ENCODE data around the gene FIZ1.

The FIZ1 gene

DNA sequence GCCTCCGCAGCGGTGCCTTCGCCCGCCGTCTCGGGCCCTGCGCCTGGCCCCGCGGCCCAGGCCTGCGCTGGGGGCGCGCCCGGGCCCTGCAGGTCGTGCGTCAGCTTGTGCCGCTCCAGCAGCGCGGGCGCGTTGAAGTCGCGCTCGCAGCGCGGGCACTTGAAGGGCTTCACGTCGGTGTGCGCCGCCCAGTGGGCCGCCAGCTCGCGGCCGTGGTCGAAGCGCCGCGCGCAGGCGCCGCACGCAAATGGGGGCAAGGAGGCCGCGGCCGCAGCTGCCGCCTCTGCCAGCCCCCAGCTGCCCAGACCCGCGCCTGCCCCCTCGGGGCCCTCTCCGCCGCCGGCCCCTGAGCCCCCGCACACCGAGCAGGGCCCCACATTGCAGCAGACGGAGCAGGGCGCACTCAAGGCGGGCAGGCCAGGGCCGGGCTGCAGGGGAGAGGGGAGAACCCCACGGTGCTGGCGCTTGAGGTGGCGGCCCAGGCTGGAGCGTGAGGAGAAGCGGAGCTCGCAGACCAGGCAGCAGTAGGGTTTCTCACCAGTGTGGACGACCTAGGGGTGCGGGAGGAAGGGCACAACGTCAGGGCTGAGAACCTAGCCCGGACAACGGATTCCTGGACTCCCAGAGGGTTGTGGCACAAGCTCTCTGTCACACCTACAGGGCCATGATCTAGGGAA, 6.1 kb downstream of the FIZ1 start:
- Histone ChIP-seq H3K4me2 (ENCODE audit: low read depth, low read length) (no peak overlapping the region), H3K9me3 (replicated peaks; ENCODE audit: insufficient read depth, low read length) (no peaks in the 10 kb centered on the region), H3K4me1 (ENCODE audit: low read length) (no peaks in the 10 kb centered on the region), H3K4me3 (ENCODE audit: low read length) (no peak overlapping the region), H4K20me1 (ENCODE audit: insufficient read depth, low read length) (no peaks in the 10 kb centered on the region), H3K36me3 (replicated peaks; ENCODE audit: insufficient read depth, low read length) (no peaks in the 10 kb centered on the region), H3K9ac (ENCODE audit: low read length) (no peak overlapping the region), H3K79me2 (ENCODE audit: low read length) (no peaks in the 10 kb centered on the region), H3K27me3 (replicated peaks; ENCODE audit: insufficient read depth, low read length) (peaks cover 18% of the 10 kb centered on the region), H3K9me2 (replicated peaks; ENCODE audit: insufficient read depth, low read length) (no peaks in the 10 kb centered on the region), H3F3A (ENCODE audit: insufficient read depth, low read length) (no peaks in the 10 kb centered on the region), H3K27ac (ENCODE audit: low read length) (no peak overlapping the region), H2AFZ (ENCODE audit: low read length) (no peak overlapping the region)
- DNase-seq: no peak
- no peak for TF ChIP-seq CTCF (IDR thresholded peaks at IDR 0.05; ENCODE audit: low read length)
- no peak for TF ChIP-seq EZH2 (optimal IDR thresholded peaks at IDR 0.05; ENCODE audit: low read depth, low read length)

DNA sequence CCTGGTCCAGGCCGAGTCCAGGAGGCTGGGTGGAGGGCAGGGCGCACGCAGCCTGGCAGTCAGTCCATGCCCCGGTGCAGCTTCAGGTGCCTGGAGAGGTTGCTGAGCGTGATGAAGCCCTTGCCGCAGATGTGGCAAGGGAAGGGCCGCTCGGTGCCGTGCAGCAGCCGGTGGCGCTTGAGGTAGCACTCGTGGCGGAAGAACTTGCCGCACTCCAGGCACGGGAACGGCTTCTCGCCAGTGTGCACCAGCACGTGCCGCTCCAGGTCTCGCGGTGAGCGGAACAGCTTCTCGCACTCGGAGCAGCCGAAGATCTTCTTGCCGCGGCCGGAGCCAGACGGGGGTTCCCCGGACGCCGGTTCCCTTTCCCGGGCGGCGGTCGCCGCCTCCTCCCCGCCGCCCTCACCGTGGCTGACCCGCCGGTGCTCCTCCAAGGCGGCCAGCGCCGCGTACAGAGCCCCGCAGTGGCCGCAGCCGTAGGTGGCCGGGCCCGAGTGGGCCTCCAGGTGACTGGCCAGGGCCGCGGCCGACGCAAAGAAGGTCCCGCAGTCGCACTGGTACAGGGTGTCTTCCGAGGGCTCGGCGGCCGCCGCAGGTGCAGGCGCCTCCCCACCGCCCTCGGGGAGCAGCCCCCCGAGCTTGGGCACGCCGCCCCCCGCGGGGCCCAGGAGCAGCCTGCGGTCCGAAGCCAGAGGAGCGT, 6.8 kb downstream of the FIZ1 start:
- no peak overlapping the region for H3K4me3 ChIP-seq (ENCODE audit: low read length)
- no peak overlapping the region for H3K27ac ChIP-seq (ENCODE audit: low read length)
- no peaks in the 10 kb centered on the region for H3K9me2 ChIP-seq (replicated peaks; ENCODE audit: insufficient read depth, low read length)
- peaks cover 18% of the 10 kb centered on the region for H3K27me3 ChIP-seq (replicated peaks; ENCODE audit: insufficient read depth, low read length)
- H4K20me1 ChIP-seq (ENCODE audit: insufficient read depth, low read length): no peaks in the 10 kb centered on the region
- no peak overlapping the region for H2AFZ ChIP-seq (ENCODE audit: low read length)
- TF ChIP-seq EZH2phosphoT487 (IDR thresholded peaks at IDR 0.05; ENCODE audit: low read length): no peak
- TF ChIP-seq EZH2 (optimal IDR thresholded peaks at IDR 0.05; ENCODE audit: low read depth, low read length): no peak
- TF ChIP-seq CTCF (IDR thresholded peaks at IDR 0.05; ENCODE audit: low read length): no peak
- no peaks in the 10 kb centered on the region for H3K79me2 ChIP-seq (ENCODE audit: low read length)
- no peaks in the 10 kb centered on the region for H3K36me3 ChIP-seq (replicated peaks; ENCODE audit: insufficient read depth, low read length)
- no peaks in the 10 kb centered on the region for H3K9me3 ChIP-seq (replicated peaks; ENCODE audit: insufficient read depth, low read length)
- no peaks in the 10 kb centered on the region for H3F3A ChIP-seq (ENCODE audit: insufficient read depth, low read length)
- DNase-seq: no peak
- no peak overlapping the region for H3K9ac ChIP-seq (ENCODE audit: low read length)
- no peak overlapping the region for H3K4me2 ChIP-seq (ENCODE audit: low read depth, low read length)
- no peaks in the 10 kb centered on the region for H3K4me1 ChIP-seq (ENCODE audit: low read length)

DNA sequence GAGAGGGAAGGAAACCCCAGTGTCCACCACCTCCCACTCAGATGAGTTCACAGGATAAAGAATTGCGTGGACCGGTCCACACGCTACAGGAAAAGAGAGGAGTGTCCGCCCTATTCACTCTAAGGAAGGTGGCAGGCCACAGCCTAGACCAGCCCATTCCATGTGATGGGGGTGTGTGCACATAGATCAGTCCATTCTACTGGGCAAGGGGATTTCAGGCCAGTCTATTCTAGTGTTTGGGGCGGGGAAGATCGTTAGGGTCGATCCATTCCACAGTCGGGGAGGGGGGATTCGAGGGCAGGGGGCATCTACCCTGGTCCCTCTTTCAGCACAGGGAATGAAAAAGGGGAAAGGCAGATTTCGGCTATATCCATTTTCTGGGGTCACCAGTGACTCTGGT, 7.8 kb downstream of the FIZ1 start:
- no peaks in the 10 kb centered on the region for H3F3A ChIP-seq (ENCODE audit: insufficient read depth, low read length)
- H3K4me1 ChIP-seq (ENCODE audit: low read length): no peaks in the 10 kb centered on the region
- H3K36me3 ChIP-seq (replicated peaks; ENCODE audit: insufficient read depth, low read length): no peaks in the 10 kb centered on the region
- no peaks in the 10 kb centered on the region for H3K9me2 ChIP-seq (replicated peaks; ENCODE audit: insufficient read depth, low read length)
- H4K20me1 ChIP-seq (ENCODE audit: insufficient read depth, low read length): no peaks in the 10 kb centered on the region
- no peak overlapping the region for H3K9ac ChIP-seq (ENCODE audit: low read length)
- H3K27ac ChIP-seq (ENCODE audit: low read length): no peak overlapping the region
- peaks cover 24% of the 10 kb centered on the region for H3K27me3 ChIP-seq (replicated peaks; ENCODE audit: insufficient read depth, low read length)
- TF ChIP-seq CTCF (IDR thresholded peaks at IDR 0.05; ENCODE audit: low read length) (no peak), EZH2phosphoT487 (IDR thresholded peaks at IDR 0.05; ENCODE audit: low read length) (no peak), EZH2 (optimal IDR thresholded peaks at IDR 0.05; ENCODE audit: low read depth, low read length) (no peak)
- H2AFZ ChIP-seq (ENCODE audit: low read length): no peak overlapping the region
- no peaks in the 10 kb centered on the region for H3K9me3 ChIP-seq (replicated peaks; ENCODE audit: insufficient read depth, low read length)
- H3K79me2 ChIP-seq (ENCODE audit: low read length): no peaks in the 10 kb centered on the region
- no peak overlapping the region for H3K4me2 ChIP-seq (ENCODE audit: low read depth, low read length)
- H3K4me3 ChIP-seq (ENCODE audit: low read length): no peak overlapping the region
- DNase-seq: no peak
